Common myeloid progenitor, CD34-positive (primary cell): ENCODE data around the gene SMPD3.

ENCODE experiments used
- CTCF ChIA-PET: fragments of 350-600 bp; sonication (Branson Sonifier 250); formaldehyde crosslinking; loops from one replicate; lab custom pipeline; 2021; ENCODE audit warnings: antibody characterized with exemption; lab: Charles Lee
- POLR2A ChIA-PET: fragments of 350-600 bp; sonication (Branson Sonifier 250); formaldehyde crosslinking; loops from one replicate; lab custom pipeline; 2021; ENCODE audit warnings: antibody characterized with exemption; lab: Charles Lee
- DNase-seq, 3 donors: peaks; one replicate each; pipeline versions ENCODE4 v3.0.0 to v3.0.0-alpha.2; 2013
- H3K27ac ChIP-seq, 2 experiments: 1 replicate in 1 of 2; 2 replicates in 1 of 2; pipeline ENCODE4 v1.7.0; 2013; ENCODE audit warnings: inconsistent platforms in 2 of 2, low read length in 2 of 2, mild to moderate bottlenecking in 2 of 2, low read depth in 1 of 2, moderate library complexity in 1 of 2; ENCODE audit not compliant: severe bottlenecking in 2 of 2, insufficient read depth in 1 of 2, poor library complexity in 1 of 2
- H3K27me3 ChIP-seq, 5 experiments: replicated peaks in 2 of 5; 1 replicate in 3 of 5; 2 replicates in 2 of 5; pipeline versions ENCODE4 v1.6.1 to v1.7.0; 2013; ENCODE audit warnings: low read length in 4 of 5, mild to moderate bottlenecking in 2 of 5, moderate library complexity in 2 of 5, inconsistent platforms in 1 of 5; ENCODE audit not compliant: insufficient read depth in 5 of 5, control insufficient read depth in 4 of 5
- H3K36me3 ChIP-seq, 4 experiments: 1 replicate in 2 of 4; 2 replicates in 2 of 4; pipeline versions ENCODE4 v1.6.1 to v1.7.0; 2013; ENCODE audit warnings: low read length in 3 of 4, control low read depth in 1 of 4, mild to moderate bottlenecking in 1 of 4; ENCODE audit not compliant: control insufficient read depth in 4 of 4, insufficient read depth in 4 of 4
- H3K4me1 ChIP-seq, 4 experiments: 1 replicate in 3 of 4; 2 replicates in 1 of 4; pipeline versions ENCODE4 v1.6.1 to v1.7.1; 2013; ENCODE audit warnings: low read length in 3 of 4, mild to moderate bottlenecking in 3 of 4, control low read depth in 1 of 4, inconsistent platforms in 1 of 4, moderate library complexity in 1 of 4; ENCODE audit not compliant: control insufficient read depth in 4 of 4, insufficient read depth in 4 of 4; ENCODE audit errors: control extremely low read depth in 1 of 4
- H3K4me3 ChIP-seq, 7 experiments: 1 replicate in 4 of 7; 2 replicates in 3 of 7; pipeline versions ENCODE4 v1.5.1 to v1.7.0; 2013; ENCODE audit warnings: mild to moderate bottlenecking in 7 of 7, low read length in 6 of 7, moderate library complexity in 6 of 7, inconsistent platforms in 2 of 7, low read depth in 2 of 7, control low read depth in 1 of 7; ENCODE audit not compliant: insufficient read depth in 4 of 7, control insufficient read depth in 1 of 7; ENCODE audit errors: extremely low read depth in 1 of 7
- H3K9me3 ChIP-seq, 5 experiments: 1 replicate in 4 of 5; 2 replicates in 1 of 5; pipeline versions ENCODE4 v1.6.1 to v1.7.1; 2013; ENCODE audit warnings: low read length in 4 of 5, mild to moderate bottlenecking in 2 of 5, inconsistent platforms in 1 of 5, low read depth in 1 of 5, moderate library complexity in 1 of 5; ENCODE audit not compliant: control insufficient read depth in 4 of 5, insufficient read depth in 2 of 5; ENCODE audit errors: control extremely low read depth in 1 of 5
- WGBS: methylation state at CpG from one replicate; pipeline ENCODE4 v1.1.5; 2013; ENCODE audit not compliant: insufficient coverage; 5-methylcytosine and 5-hydroxymethylcytosine counted together

The SMPD3 gene

GRCh38 chr16:68346892-68347480 is 101.3 kb downstream of the SMPD3 start:
- DNase-seq: no peak
- ChIA-PET CTCF (interaction anchor here (1.0 to 1.6 kb wide), 2 partner anchors 18 to 85 kb away, joined by 3 to 6 read pairs; no protein-coding TSS in a partner anchor), POLR2A (no interaction called here)
- 86% methylated on average over 10 of the region's 12 CpGs for WGBS
- Histone ChIP-seq H3K4me1 (peaks cover 0 to 3% (median under 1%) of the 10 kb centered on the region in 4 experiments), H3K27ac (no peak overlapping the region), H3K4me3 (no peak overlapping the region), H3K9me3 (no peaks in the 10 kb centered on the region), H3K36me3 (peaks cover 8 to 92% (median 76%) of the 10 kb centered on the region in 4 experiments), H3K27me3 (no peaks in the 10 kb centered on the region)

GRCh38 chr16:68345958-68346635 is 102.2 kb downstream of the SMPD3 start:
- Histone ChIP-seq H3K27me3 (no peaks in the 10 kb centered on the region), H3K4me3 (no peak overlapping the region), H3K36me3 (peaks cover 13 to 90% (median 77%) of the 10 kb centered on the region in 4 experiments), H3K27ac (no peak overlapping the region), H3K9me3 (no peaks in the 10 kb centered on the region), H3K4me1 (peaks cover 0 to 3% (median under 1%) of the 10 kb centered on the region in 4 experiments)
- CTCF ChIA-PET: no interaction called here
- POLR2A ChIA-PET: no interaction called here
- over 99% methylated on average over 15 of the region's 16 CpGs for WGBS
- DNase-seq: no peak

- Histone ChIP-seq H3K27ac (no peak overlapping the region), H3K4me3 (no peak overlapping the region), H3K9me3 (no peaks in the 10 kb centered on the region), H3K4me1 (peaks cover 0 to 3% (median under 1%) of the 10 kb centered on the region in 4 experiments), H3K36me3 (peaks cover 19 to 90% (median 77%) of the 10 kb centered on the region in 4 experiments), H3K27me3 (no peaks in the 10 kb centered on the region)
- 87% methylated on average over 4 of the region's 11 CpGs for WGBS
- POLR2A ChIA-PET: no interaction called here
- DNase-seq: peak in 2 of 3 donors; percentile 43 to 50
- CTCF ChIA-PET: interaction anchor here (1.4 kb wide), 1 partner anchor 10 kb away, joined by 4 read pairs; no protein-coding TSS in a partner anchor
These were observed 102.9 kb downstream of the SMPD3 start for GRCh38 chr16:68345351-68345810.

- WGBS: 94% methylated on average over 10 of the region's 11 CpGs
- H3K4me3 ChIP-seq: no peak overlapping the region
- no peaks in the 10 kb centered on the region for H3K27me3 ChIP-seq
- H3K9me3 ChIP-seq: no peaks in the 10 kb centered on the region
- DNase-seq: no peak
- peaks cover 21 to 90% (median 79%) of the 10 kb centered on the region in 4 experiments for H3K36me3 ChIP-seq
- peaks cover 0 to 3% (median under 1%) of the 10 kb centered on the region in 4 experiments for H3K4me1 ChIP-seq
- ChIA-PET CTCF (interaction anchor here (1.2 to 1.5 kb wide), 3 partner anchors 11 to 845 kb away, joined by 3 to 4 read pairs (median 3); no protein-coding TSS in a partner anchor), POLR2A (no interaction called here)
- no peak overlapping the region for H3K27ac ChIP-seq
These were observed 104.1 kb downstream of the SMPD3 start for GRCh38 chr16:68344252-68344651.

- no peak for DNase-seq
- Histone ChIP-seq H3K36me3 (peaks cover 22 to 92% (median 77%) of the 10 kb centered on the region in 4 experiments), H3K9me3 (no peaks in the 10 kb centered on the region), H3K27ac (no peak overlapping the region), H3K27me3 (no peaks in the 10 kb centered on the region), H3K4me3 (no peak overlapping the region), H3K4me1 (peaks cover 0 to 3% (median under 1%) of the 10 kb centered on the region in 4 experiments)
- ChIA-PET POLR2A (no interaction called here), CTCF (interaction anchor here (1.5 kb wide), 1 partner anchor 82 kb away, joined by 3 read pairs; no protein-coding TSS in a partner anchor)
- 90% methylated on average over 3 of the region's 7 CpGs for WGBS
These were observed 105.2 kb downstream of the SMPD3 start for GRCh38 chr16:68343137-68343536.

GRCh38 chr16:68342620-68343019 is 105.7 kb downstream of the SMPD3 start:
- Histone ChIP-seq H3K9me3 (no peaks in the 10 kb centered on the region), H3K27ac (no peak overlapping the region), H3K4me3 (no peak overlapping the region), H3K4me1 (peaks cover 0 to 3% (median under 1%) of the 10 kb centered on the region in 4 experiments), H3K27me3 (no peaks in the 10 kb centered on the region), H3K36me3 (peaks cover 22 to 92% (median 77%) of the 10 kb centered on the region in 4 experiments)
- DNase-seq: no peak
- WGBS: 96% methylated on average over 7 of the region's 7 CpGs
- POLR2A ChIA-PET: no interaction called here
- CTCF ChIA-PET: no interaction called here
